Cardiac fibroblast (primary cell): ENCODE results near the gene USP8.

ENCODE experiments used
- DNase-seq, 2 donors: peaks; one replicate each; pipeline versions ENCODE4 v3.0.0 to v3.0.0-alpha.2; 2010; ENCODE audit warnings: low read depth in 2 of 2
- H3K4me3 ChIP-seq, 2 donors: replicated peaks in 1 of 2; 1 replicate in 1 of 2; 2 replicates in 1 of 2; pipeline ENCODE4 v1.5.1; 2011; ENCODE audit warnings: low read depth in 2 of 2, low read length in 2 of 2, mild to moderate bottlenecking in 2 of 2, moderate library complexity in 1 of 2
- TF ChIP-seq, protein P1 (sequence below): IDR thresholded peaks from one replicate; pipeline ENCODE4 v1.5.1; 2011; ENCODE audit warnings: low read depth, mild to moderate bottlenecking, low read length, inconsistent platforms

USP8 gene

DNA sequence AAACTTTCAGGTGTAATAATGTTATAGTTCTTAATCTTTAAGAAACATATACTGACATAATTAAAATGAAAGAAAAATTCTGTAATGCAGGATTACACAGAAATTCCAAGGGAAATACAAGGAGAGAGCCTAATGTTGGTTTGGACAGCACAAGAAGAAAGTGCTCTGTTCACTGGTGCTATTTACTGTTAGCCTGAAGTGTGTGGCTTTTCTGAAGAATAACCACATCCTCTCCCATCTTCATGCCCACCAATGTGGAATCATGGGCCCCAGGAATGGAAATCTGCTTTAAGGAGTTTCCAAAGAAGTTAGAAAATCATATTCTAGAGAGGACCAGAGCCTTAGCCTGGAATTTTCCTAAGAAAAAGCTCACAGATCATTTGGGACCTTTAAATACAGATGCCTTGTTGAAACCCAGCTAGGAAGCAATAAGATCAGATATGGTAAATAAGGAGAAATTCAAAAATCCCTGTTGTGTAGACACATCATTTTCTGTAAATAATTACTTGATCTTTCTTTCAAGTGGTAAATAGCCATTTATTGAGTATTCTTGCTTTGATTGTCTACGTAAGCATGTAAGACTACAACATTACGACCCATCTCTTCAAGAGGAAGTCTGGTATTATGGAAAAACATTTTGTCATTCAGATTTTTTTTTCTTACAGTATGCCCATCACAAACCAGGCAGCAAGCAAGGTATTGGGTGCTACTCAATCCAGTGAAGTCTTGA, 132.6 kb downstream of the USP8 start:
- no peak overlapping the region for H3K4me3 ChIP-seq
- DNase-seq: no peak
- TF ChIP-seq, protein P1, sequence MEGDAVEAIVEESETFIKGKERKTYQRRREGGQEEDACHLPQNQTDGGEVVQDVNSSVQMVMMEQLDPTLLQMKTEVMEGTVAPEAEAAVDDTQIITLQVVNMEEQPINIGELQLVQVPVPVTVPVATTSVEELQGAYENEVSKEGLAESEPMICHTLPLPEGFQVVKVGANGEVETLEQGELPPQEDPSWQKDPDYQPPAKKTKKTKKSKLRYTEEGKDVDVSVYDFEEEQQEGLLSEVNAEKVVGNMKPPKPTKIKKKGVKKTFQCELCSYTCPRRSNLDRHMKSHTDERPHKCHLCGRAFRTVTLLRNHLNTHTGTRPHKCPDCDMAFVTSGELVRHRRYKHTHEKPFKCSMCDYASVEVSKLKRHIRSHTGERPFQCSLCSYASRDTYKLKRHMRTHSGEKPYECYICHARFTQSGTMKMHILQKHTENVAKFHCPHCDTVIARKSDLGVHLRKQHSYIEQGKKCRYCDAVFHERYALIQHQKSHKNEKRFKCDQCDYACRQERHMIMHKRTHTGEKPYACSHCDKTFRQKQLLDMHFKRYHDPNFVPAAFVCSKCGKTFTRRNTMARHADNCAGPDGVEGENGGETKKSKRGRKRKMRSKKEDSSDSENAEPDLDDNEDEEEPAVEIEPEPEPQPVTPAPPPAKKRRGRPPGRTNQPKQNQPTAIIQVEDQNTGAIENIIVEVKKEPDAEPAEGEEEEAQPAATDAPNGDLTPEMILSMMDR: no peak

DNA sequence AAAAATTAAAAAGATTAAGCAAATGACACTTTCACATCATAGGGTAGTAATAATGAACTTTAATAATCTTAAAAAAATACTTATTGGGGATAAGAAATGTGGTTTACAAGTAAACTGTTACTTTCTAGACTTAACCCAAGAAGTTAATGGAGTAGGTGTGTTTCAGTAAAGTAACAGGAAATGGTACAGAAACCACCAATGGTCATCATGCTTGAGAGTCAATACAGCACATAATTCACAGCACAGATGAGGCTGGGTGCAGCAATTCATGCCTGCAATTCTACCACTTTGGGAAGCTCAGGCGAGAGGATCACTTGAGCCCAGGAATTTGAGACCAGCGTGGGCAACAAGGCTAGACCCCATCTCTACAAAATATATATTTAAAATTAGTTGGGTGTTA, 133.8 kb downstream of the USP8 start:
- TF ChIP-seq, protein P1: no peak
- no peak overlapping the region for H3K4me3 ChIP-seq
- no peak for DNase-seq

DNA sequence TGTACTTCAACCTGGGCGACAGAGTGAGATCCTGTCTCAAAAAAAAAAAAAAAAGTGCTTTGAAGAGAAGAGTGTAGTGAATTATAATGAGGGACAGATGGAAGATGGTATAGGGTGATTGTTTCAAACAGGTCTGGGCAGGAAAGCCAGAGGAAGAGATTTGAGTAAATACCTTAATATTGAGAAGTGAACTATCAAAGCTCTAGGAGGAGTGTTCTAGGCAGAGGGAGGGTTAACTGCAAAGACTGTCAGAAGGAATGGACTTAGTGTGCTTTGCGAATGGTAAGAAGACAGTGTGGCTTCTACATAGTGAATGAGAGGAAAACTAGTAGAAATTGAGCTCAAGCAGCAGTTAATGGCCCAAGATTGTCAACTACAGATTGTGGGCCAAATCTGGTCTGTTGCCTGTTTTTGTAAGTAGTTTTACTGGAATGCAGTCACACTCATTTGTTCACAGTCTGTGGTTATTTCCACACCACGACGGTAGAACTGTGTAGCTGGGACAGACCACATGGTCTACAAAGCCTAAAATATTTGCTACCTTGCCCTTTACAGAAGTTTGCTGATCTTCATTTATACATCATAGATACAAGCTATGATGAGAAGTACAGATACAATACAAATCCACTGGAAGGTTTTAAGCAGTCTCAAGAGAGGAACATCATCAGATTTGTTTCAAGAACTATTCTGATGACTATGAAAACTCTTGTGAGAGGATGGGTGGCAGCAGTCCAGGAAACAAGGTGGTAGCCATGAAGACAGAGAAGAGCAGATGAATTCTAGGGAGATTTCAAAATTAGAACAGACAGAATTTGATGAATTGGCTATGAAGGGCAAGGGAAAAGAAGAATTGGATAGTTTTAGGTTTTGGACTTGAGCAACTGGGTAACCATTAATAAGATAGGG, 138.8 kb downstream of the USP8 start:
- TF ChIP-seq, protein P1: no peak
- DNase-seq: peak; percentile 5 to 16
- H3K4me3 ChIP-seq: no peak overlapping the region

DNA sequence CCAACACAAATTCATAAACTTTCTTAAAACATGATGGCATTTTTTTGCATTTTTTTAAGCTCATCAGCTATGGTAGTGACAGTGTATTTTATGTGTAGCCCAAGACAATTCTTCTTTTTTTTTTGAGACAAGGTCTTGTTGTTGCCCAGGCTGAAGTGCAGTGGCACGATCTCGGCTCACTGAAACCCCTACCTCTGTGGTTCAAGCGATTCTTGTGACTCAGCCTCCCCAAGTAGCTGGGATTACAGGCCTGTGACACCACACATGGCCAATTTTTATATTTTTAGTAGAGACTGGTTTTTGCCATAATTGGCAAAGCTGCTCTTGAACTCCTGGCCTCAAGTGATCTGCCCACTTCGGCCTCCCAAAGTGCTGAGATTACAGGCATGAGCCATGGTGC, 139.6 kb downstream of the USP8 start:
- no peak for DNase-seq
- TF ChIP-seq, protein P1: no peak
- H3K4me3 ChIP-seq: no peak overlapping the region
